HPDE6-E6E7 (cell line): ENCODE data around the gene RNF151.
"Not testable (repeated sequence)": the region's sequence is repeated elsewhere in the genome, so short reads cannot be mapped to it uniquely, and the experiment has no call there.

Experiments
- DNase-seq: peaks from one replicate; pipeline ENCODE4 v3.0.0; 2011; ENCODE audit warnings: missing footprints; ENCODE audit errors: extremely low spot score

Gene RNF151

GRCh38 chr16:2007081-2007836 lies 40.6 kb downstream of the RNF151 start:
- no peak for DNase-seq

GRCh38 chr16:2008009-2008526 lies 41.4 kb downstream of the RNF151 start:
- peak; percentile 86 for DNase-seq

GRCh38 chr16:2008631-2009163 lies 42.0 kb downstream of the RNF151 start:
- no peak for DNase-seq

- DNase-seq, result no peak
Observed at GRCh38 chr16:2009164-2009711, 42.6 kb downstream of the RNF151 start.

GRCh38 chr16:2009791-2010510 lies 43.3 kb downstream of the RNF151 start, which contains the start of gene ZNF598:
Gene ZNF598, minus strand, starts transcription at chr16:2009821.
- no peak for DNase-seq

- not testable (repeated sequence) for DNase-seq
Observed at GRCh38 chr16:2011726-2012125, 45.1 kb downstream of the RNF151 start.

- DNase-seq, result no peak
Observed at GRCh38 chr16:2013527-2013926, 46.9 kb downstream of the RNF151 start.

GRCh38 chr16:2015117-2015946 lies 48.7 kb downstream of the RNF151 start:
- peak; percentile 66 for DNase-seq

- no peak for DNase-seq
Observed at GRCh38 chr16:2015947-2016208, 49.2 kb downstream of the RNF151 start.

GRCh38 chr16:2016407-2016922 lies 49.8 kb downstream of the RNF151 start:
- no peak for DNase-seq
